Hepatocyte (in vitro differentiated cells): ENCODE data around the gene OTOG. TPM values are rescaled to one million over a fixed set of nuclear protein-coding genes. Genes with fewer than 3 reads are reported as not detected.

Experiments
- DNase-seq: peaks from one replicate; pipeline ENCODE4 v3.0.0-alpha.2; 2016; ENCODE audit warnings: low spot score
- H2AFZ ChIP-seq: fragments of 200-600 bp; sonication (generic); 2 replicates; pipeline ENCODE4 v1.6.0; 2016; ENCODE audit warnings: antibody characterized with exemption, mild to moderate bottlenecking
- H3K27ac ChIP-seq: fragments of 200-600 bp; sonication (generic); 2 replicates; pipeline ENCODE4 v1.5.1; 2016; ENCODE audit warnings: mild to moderate bottlenecking
- H3K27me3 ChIP-seq: fragments of 200-600 bp; sonication (generic); 2 replicates; pipeline ENCODE4 v1.6.1; 2016
- H3K36me3 ChIP-seq: fragments of 200-600 bp; sonication (generic); replicated peaks from 2 replicates; pipeline ENCODE4 v1.5.1; 2016; ENCODE audit warnings: low read depth; ENCODE audit not compliant: insufficient read depth
- H3K4me1 ChIP-seq: fragments of 200-600 bp; sonication (generic); 2 replicates; pipeline ENCODE4 v1.5.1; 2016; ENCODE audit warnings: mild to moderate bottlenecking, moderate library complexity; ENCODE audit not compliant: insufficient read depth
- H3K4me2 ChIP-seq: fragments of 200-600 bp; sonication (generic); 2 replicates; pipeline ENCODE4 v1.6.0; 2016
- H3K4me3 ChIP-seq: fragments of 200-600 bp; sonication (generic); 2 replicates; pipeline ENCODE4 v1.5.1; 2016; ENCODE audit warnings: mild to moderate bottlenecking
- H3K79me2 ChIP-seq: fragments of 200-600 bp; sonication (generic); 2 replicates; pipeline ENCODE4 v1.6.0; 2017; ENCODE audit warnings: mild to moderate bottlenecking
- H3K9me2 ChIP-seq: fragments of 200-600 bp; sonication (generic); replicated peaks from 2 replicates; pipeline ENCODE4 v1.6.0; 2017; ENCODE audit warnings: mild to moderate bottlenecking; ENCODE audit not compliant: insufficient read depth
- H3K9me3 ChIP-seq: fragments of 200-600 bp; sonication (generic); 2 replicates; pipeline ENCODE4 v1.5.1; 2016; ENCODE audit warnings: low read depth, mild to moderate bottlenecking
- H4K20me1 ChIP-seq: fragments of 200-600 bp; sonication (generic); 2 replicates; pipeline ENCODE4 v1.6.0; 2016; ENCODE audit warnings: mild to moderate bottlenecking; ENCODE audit not compliant: insufficient read depth, poor library complexity, severe bottlenecking
- CTCF ChIP-seq: fragments of 200-600 bp; sonication (generic); IDR thresholded peaks from 2 replicates; pipeline ENCODE4 v1.5.1; 2016; ENCODE audit warnings: antibody characterized with exemption, mild to moderate bottlenecking; ENCODE audit not compliant: poor library complexity
- EZH2 ChIP-seq: fragments of 200-600 bp; sonication (generic); IDR thresholded peaks from 2 replicates; pipeline ENCODE4 v1.6.1; 2016; ENCODE audit warnings: antibody characterized with exemption, mild to moderate bottlenecking, borderline replicate concordance
- EZH2phosphoT487 ChIP-seq: fragments of 200-600 bp; sonication (generic); IDR thresholded peaks from one replicate; pipeline ENCODE4 v1.6.1; 2018; ENCODE audit warnings: antibody characterized with exemption, mild to moderate bottlenecking, low read depth, moderate library complexity; ENCODE audit not compliant: unreplicated experiment, severe bottlenecking
- WGBS: methylation state at CpG from one replicate; pipeline ENCODE4 v1.1.6; 2016; ENCODE audit warnings: low lambda C conversion rate; ENCODE audit errors: missing lambda C conversion rate; 5-methylcytosine and 5-hydroxymethylcytosine counted together
- polyA plus RNA-seq: library from polyadenylated mRNA; unstranded; fragments of >200 nt; fragmentation: Nextera tagmentation; extraction: Ambion mirVana; gene quantifications from 2 replicates; pipeline ENCODE4 v1.2.1, GENCODE V29; 2016
- total RNA-seq: library from RNA; depleted of rRNA; stranded (reverse); fragments of >200 nt; gene quantifications from 2 replicates; pipeline ENCODE4 v1.2.3, GENCODE V29; 2014

Gene OTOG
- total and polyA plus RNA-seq, 2 experiments from 2014 or later = 0.27 to 2.0 TPM

- no peaks in the 10 kb centered on the region for H3K79me2 ChIP-seq
- peaks cover 27% of the 10 kb centered on the region for H3K27me3 ChIP-seq
- no peak overlapping the region for H3K4me2 ChIP-seq
- no peaks in the 10 kb centered on the region for H3K9me2 ChIP-seq
- H3K4me3 ChIP-seq = no peak overlapping the region
- H3K9me3 ChIP-seq = no peaks in the 10 kb centered on the region
- no peaks in the 10 kb centered on the region for H3K4me1 ChIP-seq
- H3K36me3 ChIP-seq = no peaks in the 10 kb centered on the region
- H4K20me1 ChIP-seq = no peaks in the 10 kb centered on the region
- no peak overlapping the region for H2AFZ ChIP-seq
- no peak overlapping the region for H3K27ac ChIP-seq
- TF ChIP-seq EZH2 = no peak
- no peak for TF ChIP-seq EZH2phosphoT487
- TF ChIP-seq CTCF = no peak
- no peak for DNase-seq
Measured at GRCh38 chr11:17682848-17683247, 135.8 kb downstream of the OTOG start.

GRCh38 chr11:17683377-17684161 lies 136.5 kb downstream of the OTOG start:
- DNase-seq = no peak
- no peaks in the 10 kb centered on the region for H4K20me1 ChIP-seq
- no peaks in the 10 kb centered on the region for H3K9me2 ChIP-seq
- no peaks in the 10 kb centered on the region for H3K36me3 ChIP-seq
- no peaks in the 10 kb centered on the region for H3K4me1 ChIP-seq
- no peak for TF ChIP-seq CTCF
- no peak for TF ChIP-seq EZH2phosphoT487
- no peak for TF ChIP-seq EZH2
- no peak overlapping the region for H3K4me3 ChIP-seq
- no peaks in the 10 kb centered on the region for H3K9me3 ChIP-seq
- no peak overlapping the region for H2AFZ ChIP-seq
- no peaks in the 10 kb centered on the region for H3K79me2 ChIP-seq
- no peak overlapping the region for H3K27ac ChIP-seq
- 77% methylated on average over 12 of the region's 12 CpGs for WGBS
- H3K4me2 ChIP-seq = no peak overlapping the region
- H3K27me3 ChIP-seq = peaks cover 27% of the 10 kb centered on the region

GRCh38 chr11:17684550-17684949 lies 137.5 kb downstream of the OTOG start:
- H2AFZ ChIP-seq = no peak overlapping the region
- no peak overlapping the region for H3K4me3 ChIP-seq
- H3K27me3 ChIP-seq = peaks cover 25% of the 10 kb centered on the region
- no peaks in the 10 kb centered on the region for H3K79me2 ChIP-seq
- no peak for TF ChIP-seq EZH2phosphoT487
- TF ChIP-seq EZH2 = no peak
- no peak for TF ChIP-seq CTCF
- 79% methylated on average over 5 of the region's 5 CpGs for WGBS
- H3K9me2 ChIP-seq = no peaks in the 10 kb centered on the region
- DNase-seq = no peak
- H4K20me1 ChIP-seq = no peaks in the 10 kb centered on the region
- no peak overlapping the region for H3K27ac ChIP-seq
- no peaks in the 10 kb centered on the region for H3K9me3 ChIP-seq
- no peaks in the 10 kb centered on the region for H3K4me1 ChIP-seq
- H3K4me2 ChIP-seq = no peak overlapping the region
- no peaks in the 10 kb centered on the region for H3K36me3 ChIP-seq
